Endometrium (tissue), 2 donors: Measurements from ENCODE around the gene ST7.

ENCODE experiments used
- FAIRE-seq: peaks from 2 replicates; lab custom pipeline; 2012; peaks lifted over from hg19 to GRCh38; lab: Jason Lieb, UNC
- donor health status: control.
- donor health status: control.

The ST7 gene

DNA sequence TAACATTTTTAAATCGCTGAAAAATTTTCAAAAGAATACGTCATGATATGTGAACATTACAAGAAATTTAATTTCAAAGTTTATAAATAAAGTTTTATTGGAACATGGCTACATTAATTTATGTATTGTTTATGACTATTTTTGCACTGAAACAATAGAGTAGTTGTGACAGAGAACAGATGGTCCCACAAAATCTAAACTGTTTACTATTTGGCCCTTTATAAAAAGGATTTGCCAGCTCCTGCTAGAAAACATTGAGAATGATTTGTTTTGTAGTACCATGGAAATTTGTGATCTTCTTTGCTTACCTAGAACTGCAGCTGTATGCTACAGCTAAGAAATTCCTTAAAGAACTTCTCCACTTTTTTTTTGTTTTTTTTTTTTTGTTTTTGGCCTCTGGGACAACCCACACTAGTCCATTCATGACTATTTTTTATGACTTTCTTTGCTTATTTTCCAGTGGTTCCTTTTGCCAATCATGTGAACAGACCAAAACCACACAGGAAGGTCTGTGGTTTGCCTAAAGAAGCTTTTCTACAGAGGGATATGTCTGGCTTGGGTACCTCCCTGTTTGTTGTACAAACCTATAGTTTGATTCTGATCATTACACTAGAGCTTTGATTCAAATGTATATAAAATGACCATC, 55.7 kb downstream of the ST7 start:
- FAIRE-seq = no peak

DNA sequence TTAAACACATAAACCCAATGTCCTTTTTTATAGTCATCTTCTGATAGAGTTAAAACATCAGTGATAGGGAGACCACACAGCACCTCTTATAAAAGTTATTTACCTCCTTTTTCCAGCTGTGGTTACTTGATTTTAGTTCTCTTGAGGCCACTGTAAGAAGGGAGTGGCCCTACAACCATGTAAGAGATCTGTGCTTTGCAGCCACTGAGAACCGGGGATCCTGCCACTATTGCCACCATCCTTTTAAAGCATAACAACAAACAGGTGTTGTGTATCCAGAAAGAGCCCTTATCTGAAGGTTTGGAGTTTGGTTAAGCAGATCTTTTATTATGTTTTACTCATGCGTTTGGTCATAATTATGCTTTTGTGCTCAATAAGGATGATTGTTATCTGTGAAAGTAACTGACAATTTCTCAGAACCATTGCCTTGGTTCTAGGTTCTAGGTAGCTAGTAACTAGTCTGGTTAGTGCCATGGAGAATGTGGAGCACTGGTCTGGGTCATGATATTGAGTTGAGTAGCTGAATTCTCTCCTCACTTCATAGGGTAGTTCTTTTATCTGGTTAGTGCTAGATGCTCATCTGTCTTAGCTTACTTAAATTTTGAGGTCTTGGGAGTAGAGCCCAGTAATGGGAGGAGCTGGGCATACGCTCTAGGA, 56.5 kb downstream of the ST7 start:
- no peak for FAIRE-seq

DNA sequence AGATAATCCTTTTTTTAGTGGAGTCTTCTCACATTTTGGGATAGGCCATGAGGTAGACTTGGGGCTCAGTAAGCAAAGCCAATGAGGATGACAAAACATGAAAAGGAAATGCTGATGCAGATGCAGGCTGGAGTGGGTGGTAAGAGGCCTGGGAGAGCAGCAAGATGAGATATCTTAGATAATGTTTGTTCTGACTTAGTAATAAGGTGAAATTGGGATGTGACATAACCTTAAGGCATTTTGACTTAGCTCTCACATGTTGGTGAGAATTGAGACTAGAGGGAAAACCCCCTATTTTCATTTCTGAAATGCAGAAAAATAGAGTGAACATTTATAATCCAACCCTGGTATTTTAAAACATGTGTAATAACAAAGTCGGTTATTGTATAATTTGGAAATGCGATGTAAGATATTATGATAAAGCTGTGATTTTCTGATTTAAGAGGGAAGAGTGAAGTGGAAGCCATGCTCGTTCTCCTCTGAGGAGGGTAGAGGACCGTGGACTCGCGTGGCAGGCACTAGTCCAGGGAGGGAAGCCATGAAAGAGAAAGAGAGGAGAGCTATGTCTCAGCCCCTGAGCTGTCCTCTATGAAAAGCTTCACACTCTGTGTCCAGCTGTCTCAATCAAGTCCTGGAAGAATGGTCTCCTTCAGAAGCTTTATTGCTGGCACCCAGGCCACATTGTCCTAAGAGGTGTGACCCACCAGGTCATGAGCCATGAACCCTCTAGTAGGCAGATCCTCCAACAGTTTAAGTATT, 57.3 kb downstream of the ST7 start:
- FAIRE-seq = no peak

DNA sequence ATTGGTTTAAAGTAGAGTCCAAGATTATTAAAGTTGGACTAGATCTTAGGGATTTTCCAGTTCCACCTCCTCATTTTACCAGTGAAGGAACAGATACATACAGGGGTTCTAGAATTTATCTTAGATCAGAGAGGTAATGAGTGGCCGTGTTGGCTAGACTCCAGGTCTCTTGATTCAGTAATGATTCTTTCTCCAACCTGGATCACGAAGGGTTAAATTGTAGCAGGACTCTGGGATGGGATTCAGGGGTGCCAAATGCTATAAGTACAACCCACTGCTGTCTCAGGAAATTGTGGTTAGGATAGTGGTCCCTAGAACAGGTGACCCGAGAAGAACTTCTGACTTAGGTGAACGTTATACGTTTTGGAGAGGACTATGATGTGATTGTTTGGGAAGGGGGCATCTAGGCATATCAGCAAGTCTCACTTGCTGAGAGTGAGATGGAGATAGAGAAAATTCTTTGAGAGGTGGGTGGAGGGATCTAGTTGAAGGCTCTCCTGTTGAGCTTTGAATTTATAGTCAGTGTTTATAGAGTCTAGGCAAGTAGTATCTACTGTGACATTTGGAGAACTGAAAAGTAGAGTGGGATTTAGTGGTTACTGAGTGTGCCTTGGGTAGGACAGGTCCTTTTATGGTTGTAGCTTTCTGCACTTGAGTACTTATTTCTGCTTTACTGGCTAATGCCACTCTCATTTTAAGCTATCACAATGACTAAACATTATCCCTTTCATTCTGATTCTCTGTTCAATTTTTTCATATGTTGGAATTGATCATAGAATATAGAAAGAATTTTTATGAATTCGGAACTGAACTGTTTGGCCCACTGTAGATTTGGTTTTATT, 58.3 kb downstream of the ST7 start:
- no peak for FAIRE-seq

DNA sequence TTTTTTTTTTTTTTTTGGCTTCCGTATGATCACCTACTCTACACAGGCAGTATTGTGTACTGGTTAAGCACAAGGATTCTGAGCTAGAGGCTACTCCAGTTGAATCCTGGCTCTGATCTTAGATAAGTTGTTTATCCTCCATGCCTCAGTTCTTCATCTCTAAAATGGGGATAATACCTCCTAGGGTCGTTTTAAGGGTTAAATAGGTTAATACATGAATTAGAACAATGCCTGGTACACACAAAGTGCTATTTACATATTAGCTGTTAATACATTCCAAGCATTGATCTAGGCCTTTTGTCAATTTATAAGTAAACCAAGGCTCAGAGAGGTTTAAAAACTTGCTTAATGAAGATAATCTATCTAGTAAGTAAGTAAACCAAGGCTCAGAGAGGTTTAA, 59.0 kb downstream of the ST7 start:
- no peak for FAIRE-seq

DNA sequence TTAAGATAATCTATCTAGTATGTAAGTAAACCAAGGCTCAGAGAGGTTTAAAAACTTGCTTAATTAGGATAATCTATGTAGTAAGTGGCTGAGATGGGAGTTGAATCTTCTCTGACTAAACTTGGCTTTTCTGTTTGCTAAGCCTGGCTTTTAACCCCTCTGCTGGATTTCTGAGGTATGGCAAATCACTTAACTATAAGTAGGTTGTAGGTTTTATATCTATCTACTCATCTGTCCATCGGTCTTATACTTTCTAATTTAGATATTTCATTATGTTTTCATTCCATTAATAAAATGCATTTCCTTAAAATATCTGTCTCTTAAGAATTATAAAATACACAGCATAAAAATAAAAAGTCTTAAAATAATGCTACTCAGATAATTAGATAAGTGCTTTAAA, 59.4 kb downstream of the ST7 start:
- FAIRE-seq = peak; percentile 26

DNA sequence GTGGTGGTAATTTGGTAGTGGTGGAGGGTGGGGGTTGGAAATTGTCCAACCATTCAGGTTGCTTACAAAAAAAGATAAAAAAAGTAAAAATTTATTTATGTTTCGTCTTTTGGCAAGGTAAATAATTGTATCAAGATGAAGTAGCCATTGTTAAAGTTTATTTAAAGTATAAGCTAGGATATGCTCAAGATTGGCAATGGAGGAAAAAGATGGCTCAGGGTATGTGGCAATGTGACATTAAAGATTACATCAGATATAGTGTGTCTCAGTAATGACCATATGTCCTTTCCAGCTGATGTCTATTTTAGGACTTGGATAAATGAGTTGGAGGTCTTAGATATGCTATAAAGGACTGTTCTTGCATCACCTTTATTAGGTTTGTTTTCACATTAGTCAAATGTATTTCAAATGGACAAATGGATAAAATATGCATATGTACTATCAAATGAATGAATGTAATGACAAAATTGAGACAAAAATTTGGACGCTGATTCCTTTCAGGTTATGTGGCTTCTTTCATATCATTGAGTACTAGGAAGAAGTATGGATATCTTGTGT, 60.9 kb downstream of the ST7 start:
- no peak for FAIRE-seq

DNA sequence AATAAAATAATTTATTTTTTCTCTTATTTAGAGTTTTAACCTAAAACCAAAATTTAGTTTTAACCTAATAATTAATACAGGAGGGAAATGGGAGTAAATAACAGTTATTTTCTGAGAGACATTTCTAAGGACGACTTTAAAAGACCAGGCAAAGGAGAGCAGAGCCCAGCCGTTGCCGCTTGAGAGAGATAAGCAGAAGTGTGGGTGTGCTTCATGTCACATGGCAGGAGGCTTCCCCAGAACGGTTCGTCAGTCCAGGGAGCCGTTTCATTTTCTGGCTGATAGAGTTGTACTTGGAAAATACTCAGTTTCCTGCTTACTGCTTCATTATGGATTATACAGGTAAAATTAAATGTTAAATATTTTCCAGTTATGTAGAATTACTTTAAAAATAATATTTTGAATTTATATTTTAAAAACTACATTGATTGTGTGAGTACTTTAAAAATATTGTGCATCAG, 61.4 kb downstream of the ST7 start:
- no peak for FAIRE-seq

DNA sequence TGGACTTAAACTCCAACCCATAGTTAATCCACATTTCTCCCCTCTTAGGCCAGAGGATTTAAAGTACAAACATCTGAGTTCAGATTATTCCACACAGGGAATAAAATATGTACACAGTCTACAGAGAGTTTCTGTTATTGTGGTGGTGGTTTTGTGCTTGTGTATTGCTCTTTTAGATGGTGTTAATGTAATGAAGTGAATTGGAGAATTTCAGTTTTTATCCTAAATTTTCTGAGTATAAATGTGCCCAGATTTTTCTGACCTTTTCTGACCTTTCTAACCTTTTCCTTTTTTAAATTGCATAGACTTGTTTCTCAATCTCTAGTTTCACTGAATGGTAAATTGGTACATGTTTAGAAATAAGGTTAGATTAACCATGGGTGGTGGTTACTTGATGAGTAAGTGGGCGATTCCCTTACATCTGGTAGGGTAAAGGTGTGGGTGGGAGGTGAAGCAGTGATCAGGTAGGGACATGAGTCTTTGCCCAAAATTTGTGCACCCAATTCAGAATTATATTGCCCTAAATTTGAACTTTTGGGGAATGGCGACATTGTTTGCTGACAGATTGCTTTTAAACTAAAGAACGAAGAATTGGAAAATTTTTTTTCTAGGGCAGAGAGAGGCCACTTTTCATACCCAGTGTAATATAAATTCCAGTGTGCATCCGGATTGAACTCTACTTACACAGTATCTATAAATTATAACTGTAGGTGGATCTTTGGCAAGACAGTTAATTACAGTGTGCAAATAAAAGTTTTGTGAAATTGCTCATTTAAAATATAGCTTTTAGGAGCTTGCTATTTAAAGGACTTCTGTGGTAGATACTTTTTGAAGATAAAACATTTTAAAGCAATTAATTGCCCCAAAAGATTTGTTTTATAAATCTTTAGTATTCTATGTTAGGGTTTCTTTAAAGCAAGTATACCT, 62.2 kb downstream of the ST7 start:
- FAIRE-seq = no peak

DNA sequence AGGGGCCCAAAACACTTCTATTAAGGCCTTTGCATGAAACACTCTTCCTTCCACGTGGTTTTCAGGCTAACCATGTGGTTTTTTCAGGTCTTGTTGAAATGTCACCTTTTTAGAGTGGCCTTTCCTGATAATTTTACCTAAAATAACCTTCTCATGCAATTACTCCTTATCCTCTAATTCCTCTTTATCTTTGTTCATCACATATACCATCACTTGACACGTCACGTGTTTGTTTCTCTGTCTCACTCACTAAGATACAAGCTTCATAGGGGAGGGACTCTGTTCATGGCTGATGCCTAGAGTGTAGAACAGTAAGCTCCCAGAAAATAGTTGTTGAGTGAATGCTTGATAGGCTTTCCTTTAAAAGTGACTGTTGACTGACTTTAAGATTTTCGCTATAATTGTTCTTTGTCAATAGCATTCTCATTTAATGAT, 63.7 kb downstream of the ST7 start:
- FAIRE-seq = no peak

DNA sequence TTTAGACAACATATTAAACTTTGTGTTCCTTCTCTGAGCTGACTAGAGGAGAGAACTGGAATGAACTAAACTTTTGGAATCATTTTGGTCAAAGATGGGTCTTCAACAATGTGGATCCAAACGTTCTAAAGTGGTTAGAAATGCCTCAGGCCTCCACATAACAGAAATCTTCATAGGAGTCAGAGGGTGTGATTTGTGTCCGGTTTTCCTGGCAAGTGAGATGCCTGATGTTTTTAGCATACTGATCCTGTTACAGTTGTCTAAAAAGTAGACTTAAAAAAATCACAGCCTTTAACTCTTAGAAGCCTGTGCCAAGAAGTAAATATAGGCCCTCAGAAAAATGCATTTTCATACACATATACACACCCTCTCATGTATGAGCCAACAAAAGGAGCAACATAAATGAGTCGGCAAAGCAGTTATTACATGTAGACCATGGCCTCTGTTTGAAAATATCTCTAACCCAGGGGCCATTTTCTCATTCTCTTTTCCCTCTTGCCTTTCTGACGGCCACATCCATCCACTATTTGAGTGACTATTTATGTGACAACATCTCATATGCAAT, 64.5 kb downstream of the ST7 start:
- FAIRE-seq = no peak

DNA sequence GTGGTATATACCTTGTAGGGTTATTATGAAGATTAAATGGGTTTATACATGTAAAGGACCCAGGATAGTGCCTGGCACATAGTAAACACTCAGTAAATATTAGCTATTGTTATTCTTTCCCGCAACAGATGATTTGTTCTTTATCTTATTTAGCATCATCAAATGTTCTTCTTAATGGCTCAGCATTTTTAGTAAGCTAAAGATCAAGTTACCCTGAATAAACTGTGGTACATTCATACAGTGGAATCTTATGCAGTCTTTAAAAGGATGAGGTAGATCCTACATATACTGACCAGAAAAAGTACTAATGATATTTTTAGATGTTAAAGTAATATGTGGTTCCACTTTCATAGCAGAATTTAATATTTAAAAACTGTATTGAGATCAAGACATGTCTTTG, 65.4 kb downstream of the ST7 start:
- FAIRE-seq = no peak

DNA sequence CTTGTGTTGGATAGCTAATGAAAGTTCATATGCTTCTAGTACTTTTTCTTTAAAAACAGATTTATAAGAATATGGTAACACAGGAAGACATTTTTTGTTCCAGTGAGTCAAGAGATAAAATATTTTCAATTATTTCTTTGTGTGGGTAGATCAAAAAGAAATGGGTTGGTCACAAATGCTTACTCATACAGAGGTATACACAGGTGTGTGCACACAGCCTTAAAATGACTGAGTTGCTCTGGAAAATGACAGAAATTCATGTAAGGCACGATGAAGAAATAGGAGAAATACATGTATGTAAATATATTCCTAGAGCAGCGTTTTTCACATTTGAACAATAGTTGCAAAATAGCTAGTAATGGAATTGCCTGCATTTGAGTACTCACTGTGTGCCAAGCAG, 66.0 kb downstream of the ST7 start:
- FAIRE-seq = no peak

DNA sequence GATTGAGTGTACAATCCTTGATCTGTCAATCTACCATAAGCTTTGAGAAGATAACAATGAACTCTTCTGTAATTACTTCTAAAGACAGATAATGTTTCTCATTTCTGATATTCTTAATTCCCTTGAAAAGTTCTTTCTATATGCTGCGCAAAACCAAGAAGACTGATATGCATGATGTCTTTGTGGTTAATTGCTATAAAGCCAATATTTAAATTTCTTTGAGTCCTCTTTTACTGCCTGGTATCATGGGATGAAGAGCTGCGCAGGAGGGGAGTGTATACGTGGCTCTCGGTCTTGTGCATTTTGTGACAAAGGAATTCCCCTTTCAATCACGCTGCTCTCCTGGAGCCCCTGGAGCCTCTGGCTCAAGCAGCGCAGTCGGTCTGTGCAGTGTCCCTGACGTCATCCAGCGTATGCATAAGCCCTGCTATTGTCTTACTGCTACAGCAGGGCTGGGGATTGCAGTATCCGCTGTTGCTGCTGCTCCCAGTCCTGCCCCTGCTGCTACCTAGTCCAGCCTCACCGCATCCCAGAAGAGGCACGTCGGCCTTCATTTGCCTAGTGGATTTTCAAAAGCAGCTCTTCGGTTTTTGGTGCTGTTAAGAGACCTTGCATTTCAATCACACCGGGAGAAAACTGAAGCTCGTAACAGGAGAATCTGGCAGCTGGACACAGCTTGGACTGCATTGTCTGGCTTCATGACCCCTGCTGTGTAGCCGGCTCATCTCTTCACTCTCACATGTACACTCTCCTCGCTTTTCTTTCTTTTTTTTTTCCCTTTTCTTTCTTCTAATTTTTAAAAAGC, 66.7 kb downstream of the ST7 start:
- no peak for FAIRE-seq

DNA sequence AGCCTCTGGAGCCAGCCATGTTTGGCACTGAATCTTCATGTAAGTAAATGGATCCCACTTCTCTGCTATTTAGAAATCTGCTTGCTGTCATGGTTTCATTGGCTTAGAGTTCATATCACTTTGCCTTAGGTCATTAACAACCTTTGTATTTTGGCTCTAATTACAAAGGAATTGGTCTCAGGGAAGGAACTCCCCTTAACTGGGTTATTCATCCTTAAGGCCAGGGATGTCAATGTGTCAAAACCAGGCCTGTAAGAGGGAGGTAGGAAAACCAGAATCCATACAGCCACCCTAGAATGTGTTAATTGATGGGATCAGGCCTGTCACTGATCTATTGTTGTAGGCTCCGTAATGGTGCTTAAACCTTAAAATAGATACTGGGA, 67.3 kb downstream of the ST7 start:
- FAIRE-seq = no peak

DNA sequence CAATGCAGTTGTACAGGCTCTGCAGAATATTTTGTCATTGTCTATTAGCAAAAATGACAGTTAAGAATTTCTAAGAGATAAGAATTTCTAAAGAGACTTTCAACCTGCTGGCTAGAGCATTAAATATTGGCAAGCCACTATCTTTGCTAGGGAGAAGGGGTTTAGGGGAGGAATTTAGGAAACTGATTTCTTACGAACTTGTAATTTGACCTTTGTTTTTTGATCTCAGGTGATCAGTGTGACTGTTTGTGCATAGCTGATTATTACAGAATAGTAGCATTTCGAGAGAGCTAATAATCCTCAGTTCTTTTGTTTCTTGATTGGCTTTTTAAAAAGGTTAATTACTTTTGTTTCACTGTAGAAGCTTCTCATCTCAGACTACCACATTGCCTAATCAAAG, 68.1 kb downstream of the ST7 start:
- FAIRE-seq = no peak

DNA sequence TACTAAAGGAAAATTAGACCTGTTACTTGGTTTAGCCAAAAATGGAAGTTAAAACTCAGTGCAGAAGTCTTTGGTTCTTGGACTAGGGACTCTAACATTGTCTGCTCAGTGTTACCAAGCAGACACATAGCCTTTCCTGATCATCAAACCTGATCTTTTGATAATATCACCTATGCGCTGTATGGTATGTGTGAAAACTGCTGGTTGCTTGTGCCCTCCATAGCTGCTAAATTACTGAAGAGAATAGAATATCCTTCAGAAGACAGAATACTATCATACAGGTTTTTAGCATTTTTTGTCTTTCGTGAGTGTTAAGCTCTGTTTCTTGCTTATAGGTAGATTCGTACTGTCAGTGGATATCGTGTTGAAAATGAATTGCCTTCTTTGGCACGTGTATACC, 68.7 kb downstream of the ST7 start:
- FAIRE-seq = no peak

DNA sequence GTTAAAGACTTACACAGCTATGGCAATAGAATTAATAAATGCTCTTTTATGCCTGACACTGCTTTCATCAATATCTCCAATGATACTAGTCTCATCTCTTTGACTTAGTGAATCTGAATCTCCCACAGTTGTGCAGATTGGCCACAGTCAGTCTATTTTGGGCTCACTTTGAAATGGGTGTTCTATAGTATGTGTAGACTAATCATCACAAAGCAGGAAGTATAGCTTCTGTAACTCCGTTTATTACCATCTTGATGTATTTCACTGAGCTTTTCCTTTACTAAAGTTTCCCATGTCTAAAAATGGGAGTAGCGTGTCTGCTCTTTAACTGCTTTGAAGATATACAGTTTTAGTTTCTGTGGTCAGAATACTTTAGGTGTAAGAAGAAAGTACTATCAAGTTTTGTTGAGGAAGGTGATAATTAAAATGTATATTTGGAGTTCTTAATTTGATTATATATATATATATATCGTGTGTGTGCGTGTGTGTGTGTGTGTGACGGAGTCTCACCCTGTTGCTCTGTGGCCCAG, 70.1 kb downstream of the ST7 start:
- no peak for FAIRE-seq

DNA sequence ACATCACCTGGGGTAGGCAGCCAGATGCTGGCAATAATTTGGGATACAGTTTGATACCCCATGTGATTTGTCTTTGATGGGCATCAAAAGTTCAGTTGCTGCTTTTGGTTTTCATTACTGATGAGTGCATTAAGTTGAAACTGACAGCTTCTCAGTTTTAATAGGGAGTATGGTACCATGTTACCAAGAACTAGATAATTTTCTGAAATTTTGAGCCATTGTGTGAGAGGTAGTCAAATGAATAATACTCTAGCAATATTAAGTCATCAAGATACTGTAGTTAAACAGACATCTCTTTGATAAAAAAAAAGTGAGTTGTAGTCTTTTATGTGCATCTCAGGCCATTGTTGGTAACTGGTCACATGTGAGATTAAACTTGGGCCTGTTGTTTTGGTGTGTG, 71.5 kb downstream of the ST7 start:
- no peak for FAIRE-seq

DNA sequence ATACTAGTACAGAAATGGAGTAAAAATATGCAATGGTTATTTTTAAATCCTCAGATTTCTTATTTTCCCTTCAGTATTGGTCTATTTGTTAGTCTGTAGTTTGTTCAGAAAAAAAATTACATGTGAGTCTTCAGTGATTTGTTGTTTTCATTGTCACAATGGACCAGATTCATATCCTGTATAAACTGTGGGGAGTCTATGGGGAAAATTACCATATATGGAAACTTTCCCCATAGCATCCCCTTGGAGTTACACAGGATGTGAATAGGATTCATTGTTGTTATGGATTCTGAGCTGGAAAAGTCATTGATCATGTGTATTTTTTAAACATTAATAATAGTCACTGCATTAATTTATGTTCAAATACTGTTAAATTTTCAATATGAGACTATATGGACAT, 72.6 kb downstream of the ST7 start:
- FAIRE-seq = no peak
